ENCODE data around the gene TICRR.

TICRR gene

DNA sequence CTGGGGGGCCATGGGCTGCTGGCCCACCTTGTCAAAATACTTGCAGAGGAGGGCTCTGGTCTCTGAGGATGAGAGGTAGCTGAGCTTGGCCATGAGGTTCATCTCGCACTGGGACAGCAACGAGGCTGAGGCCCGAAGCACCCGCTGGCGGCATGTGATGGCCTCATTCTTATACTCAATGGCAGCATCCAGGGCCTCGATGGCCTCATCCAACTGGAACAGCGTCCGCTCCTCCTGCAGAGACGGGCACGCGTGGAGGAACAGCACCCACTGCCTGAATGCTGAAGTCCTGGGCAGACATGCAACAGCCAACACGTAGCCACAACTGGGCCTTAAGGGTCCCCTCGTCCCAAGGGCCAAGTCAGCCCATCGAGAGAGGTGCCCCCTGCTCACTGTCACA, 55.0 kb downstream of the TICRR start:
- no peak for DNase-seq

DNA sequence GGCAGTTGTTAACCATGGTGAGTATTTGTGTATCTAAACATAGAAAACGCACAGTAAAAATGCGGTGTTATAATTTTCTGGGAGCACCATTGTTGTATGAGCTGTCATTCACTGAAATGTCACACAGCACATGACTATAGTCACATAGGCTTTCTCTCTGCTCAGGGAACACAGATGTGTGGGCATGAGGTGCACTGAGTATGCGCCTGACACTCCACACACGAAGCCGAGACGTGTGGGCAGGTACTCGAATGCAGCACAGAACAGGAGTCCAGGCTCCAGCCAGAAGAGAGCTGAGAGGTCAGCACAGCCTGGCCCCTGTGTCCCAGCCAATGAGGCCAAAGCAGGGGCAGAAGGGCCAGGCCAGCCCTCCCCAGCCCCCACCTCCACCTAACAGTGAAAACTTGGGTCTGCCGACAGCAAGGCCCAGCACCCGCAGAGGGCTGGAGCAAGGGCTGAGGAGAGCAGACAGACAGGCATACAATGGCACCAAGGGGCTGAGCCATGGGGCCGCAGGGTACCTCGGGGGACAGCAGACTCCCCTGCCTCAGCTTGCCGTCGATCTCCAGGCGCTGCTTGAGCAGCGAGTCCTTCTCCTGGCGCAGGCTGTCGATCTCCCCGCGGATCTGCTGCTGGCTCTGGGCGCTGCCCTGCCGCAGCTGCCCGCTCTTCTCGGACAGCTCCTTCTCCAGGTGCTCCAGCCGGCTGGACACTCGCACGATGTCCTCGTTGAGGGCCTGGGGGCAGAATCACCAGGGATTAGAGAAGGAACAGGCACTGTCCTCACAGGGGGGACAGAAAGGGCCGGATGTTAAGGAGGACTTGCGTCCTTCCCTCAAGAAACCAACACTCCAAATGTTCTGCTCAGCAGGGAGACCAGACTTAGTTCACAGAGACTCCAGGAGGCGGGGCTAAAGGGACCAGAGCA, 56.0 kb downstream of the TICRR start:
- DNase-seq: no peak

DNA sequence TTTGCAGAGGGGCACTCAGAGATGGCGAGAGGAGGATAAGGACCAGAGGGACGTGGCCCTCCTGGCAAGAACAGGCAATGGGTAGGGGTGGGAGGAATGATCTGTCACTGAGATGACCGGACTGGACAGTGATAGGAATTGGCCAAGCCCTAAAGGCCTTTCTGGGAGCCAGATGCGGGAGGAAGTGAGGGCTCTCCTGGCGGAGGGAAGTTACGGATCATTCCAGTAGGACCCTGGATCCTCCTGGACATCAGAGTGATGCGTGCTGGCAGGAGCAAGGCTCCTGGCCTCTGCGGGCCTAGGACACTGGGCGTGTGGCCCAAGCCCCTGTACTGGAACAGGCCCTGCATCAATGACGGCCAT, 56.6 kb downstream of the TICRR start:
- no peak for DNase-seq

DNA sequence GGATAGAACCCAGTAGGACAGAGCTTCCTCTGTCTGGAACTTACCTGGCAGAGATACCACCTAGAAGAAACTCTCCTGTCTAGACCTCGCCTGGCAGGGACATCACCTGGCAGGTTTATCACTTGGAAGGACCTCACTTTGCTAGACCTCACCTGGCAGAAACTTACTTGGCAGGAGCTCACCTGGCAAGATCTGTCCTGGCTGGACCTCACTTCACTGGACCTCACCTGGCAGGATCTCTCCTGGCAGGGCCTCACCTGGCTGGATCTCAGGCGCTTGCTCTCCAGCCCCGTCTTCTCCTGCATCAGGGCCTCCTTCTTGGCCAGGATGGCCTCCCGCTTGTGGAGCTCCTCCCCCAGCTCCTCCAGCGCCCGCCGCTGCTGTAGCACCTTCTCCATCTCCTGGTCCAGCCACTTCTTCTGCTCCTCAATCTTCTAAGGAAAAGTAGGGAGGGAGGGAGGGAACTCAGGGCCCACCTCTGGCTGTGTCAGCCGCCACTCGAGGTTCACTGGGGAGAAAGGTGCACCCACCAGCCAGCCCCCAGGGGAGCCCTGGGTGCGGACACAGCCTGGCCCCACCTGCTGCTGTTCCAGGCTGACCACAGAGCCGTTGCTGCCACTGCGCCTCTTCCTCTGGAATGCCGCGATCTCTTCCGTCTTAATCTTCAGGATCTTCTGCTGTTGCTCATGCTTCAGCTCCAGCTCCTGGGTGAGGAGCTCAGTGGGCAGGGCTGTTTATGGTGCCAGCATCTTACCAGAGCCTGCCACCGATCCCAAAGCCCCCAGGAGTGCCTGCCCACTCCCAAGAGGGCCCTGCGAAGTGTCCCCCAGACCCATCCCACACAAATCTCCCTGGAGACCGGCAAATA, 57.5 kb downstream of the TICRR start:
- DNase-seq: no peak

DNA sequence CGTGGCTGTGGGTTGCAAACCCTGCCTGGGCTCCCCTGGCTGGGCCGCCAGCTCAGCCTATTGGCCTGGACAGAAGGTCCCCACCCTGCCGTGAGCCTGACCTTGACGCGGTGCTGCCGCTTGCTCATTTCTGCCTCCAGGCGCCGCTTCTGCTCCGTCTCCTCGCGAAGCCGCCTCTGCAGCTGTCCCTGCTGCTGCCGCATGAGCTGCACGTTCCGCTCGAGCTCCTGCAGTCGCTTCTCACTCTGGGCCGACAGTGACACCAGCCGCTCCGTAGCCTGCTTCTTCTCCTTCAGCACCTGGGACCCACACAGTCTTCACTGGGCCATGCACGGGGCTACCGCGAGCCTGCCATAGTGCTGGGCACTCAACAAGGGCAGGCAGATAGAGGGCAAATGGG, 58.3 kb downstream of the TICRR start:
- DNase-seq: no peak

DNA sequence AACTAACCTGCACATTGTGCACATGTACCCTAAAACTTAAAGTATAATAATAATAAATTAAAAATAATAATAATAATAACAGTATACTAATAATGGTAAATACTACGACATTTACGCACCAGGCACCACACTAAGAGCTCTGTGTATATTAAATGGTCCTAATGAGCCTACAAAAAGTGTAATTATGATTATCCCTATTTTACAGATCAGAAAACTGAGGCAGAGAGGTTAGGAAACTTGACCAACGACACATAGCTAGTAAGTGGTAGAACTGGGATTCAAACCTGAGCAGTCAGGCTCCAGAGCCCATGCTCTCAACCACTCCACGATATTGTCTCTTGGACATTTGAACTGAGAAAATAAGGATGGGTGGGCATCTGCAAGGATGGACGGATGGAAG, 65.0 kb downstream of the TICRR start:
- DNase-seq: no peak

GRCh38 chr15:89641053-89641452, 65.8 kb downstream of the TICRR start:
- DNase-seq: no peak

DNA sequence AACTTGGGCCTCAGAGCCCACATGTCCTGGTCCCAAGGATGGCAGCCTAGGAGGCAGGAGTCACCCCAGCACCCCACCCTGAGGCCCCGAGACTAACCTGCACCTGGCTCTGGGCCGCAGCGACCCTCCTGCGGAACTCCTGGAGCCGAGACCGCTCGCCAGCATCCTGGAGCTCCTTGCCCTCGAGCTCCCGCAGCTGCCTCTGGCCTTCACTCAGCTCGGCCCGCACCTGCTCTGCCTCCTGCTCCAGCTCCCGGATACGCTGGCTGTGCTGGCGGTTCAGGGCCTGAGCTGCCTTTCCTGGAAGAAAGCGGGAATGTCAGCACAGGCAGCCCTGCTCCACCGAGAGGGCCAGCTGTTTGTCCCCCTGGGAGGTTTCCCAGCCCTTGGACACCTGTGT, 66.8 kb downstream of the TICRR start:
- no peak for DNase-seq

DNA sequence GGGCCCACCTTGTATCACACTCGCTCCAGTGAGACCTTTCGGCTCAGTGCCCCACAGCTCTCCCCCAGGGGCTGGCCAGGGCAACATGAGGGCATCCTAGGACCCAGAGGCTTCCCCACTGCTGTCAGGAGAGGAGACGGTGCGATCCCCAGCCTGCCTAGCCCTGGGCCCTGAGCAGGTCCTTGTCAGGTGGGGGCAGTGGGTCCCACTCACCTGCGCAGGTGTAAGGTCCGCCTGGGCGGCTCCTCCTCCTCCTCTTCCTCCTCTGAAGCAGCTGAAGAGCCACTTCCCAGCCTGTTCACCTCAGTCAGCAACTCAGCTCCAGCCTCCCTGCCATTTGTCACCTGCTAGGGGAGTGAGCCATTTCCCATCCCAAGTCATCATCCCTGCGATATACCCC, 70.4 kb downstream of the TICRR start:
- DNase-seq: no peak

- DNase-seq: no peak
Observed at GRCh38 chr15:89646416-89647141, 71.3 kb downstream of the TICRR start.

DNA sequence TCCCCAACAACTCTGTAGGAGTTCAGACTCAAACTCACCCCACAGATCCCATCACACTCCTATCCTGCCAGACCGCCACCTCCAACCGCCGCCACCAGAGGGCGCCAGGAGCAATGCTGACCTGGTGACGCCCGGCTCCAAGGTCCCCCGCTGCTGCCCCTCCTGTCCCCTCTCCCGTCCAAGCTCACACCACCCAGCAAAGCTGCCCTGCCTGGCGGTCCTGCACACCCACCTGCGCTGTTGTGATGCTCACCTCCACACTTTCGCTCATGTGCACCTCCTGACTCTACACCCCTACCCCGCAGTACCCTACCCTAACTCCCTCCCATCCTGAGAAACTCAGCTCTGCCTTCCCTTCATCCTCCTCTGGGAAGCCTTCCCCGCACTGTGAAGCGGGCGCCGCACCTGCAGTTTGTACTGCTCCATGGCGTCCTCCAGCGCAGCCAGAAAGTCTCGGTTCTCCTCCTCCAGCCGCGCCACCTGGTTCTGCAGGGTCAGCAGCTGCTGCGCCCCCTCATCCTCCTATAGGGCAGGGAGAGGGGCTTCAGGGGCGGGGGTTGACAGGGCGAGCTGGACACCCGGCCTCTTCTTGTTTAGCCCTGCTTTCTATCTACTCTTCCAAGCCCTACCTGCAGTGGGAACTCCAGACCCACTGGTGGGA, 72.1 kb downstream of the TICRR start:
- peak; percentile 51 for DNase-seq

DNA sequence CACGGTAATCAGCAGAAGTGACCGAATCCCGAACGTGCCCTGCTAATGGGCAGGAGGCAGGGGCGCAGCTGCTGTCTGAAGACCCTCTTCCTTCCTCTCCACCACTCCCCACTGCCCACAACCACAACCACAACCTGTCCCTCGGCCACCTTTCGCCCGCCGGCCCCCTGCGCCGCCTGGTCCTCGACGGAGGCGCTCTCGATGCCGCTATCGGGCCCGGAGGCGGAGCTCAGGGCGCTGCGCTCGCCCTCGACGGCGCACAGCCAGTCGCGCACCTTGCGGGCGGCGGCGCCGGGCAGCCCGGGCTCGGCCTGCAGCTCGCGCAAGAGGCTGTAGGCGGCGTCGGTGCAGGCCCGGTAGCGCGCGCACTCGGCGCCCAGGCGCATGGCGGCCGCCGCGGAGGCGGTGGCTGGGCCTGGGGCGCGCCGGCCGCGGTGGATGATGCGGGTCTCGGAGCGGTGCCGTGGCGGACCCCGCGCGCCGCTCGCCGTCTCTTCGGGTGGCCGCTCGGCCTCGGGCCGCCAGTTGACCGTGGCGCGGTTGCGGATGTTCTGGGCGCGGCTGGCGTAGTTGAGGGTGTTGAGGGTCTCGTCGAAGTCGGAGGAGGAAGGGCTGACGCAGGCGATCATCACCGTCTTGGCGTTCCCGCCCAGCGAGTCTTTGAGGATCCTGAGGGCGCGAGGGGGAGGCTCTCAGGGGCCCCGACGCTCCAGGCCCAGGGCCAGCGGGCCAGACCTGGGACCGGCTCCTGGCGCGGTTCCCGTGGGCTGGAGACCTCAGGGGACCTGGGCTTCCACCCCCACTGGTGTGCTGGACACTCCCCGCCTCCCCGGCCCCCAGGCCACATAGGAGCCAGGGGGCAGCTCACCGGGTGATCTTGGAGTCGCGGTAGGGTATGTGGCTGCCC, 73.1 kb downstream of the TICRR start:
- no peak for DNase-seq

- no peak for DNase-seq
Observed at GRCh38 chr15:89649013-89649625, 73.8 kb downstream of the TICRR start.

DNA sequence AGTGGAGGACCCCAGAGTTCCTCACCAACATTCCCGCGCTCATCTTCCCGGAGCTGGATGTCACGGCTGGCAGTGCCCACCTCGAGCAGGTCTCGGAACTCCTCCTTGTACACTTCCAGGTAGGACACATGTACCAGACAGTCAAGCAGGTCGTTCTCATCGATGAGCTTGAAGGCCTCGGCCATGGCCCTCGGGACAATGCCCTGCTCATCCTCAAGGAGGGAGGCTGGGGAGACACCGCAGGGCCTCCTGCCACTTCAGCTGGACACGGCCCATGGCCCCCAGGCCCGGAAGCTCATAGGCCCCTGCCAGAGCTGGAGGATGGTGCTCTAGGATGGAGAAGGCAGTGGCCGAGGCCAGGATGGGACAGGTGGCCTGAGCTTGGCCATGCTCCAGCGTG, 74.4 kb downstream of the TICRR start:
- no peak for DNase-seq

DNA sequence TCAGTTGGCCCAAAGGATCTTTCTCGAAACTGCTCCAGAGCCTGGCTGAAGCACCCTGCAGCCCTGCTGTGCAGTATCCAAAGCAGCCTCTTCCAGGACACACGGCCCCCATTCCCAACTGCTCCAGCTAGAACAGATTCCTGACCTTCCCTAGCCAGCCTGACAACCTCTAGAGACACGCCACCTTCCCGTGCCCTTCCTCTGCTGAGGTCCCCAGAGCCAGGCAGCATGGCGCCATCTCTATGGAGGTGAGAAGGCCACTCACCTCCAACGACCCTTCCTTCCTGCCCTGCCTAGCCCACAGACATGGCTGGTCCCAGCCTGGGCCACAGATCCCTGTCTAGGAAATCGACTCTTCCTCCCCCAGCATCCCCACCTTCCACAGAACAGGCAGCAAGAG, 76.9 kb downstream of the TICRR start:
- DNase-seq: no peak

DNA sequence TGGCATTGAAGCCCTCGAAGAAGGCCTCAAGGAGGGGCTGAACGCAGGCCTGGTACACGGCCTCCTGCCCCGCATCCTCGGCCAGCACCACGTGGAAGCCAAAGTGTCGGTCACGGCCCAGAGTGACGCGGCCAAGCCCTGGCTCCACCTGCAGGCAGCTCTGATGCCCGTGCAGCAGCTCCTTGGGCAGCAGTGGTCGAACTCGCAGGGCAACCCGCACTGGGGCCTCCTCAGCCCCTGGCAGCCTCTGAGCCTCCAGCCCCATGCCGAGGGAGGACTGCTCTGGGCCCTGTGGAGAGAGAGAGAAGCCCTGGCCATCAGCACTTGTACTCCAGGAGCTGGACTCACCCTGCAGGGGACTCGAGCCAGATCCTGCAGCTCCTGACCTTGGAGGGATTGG, 77.4 kb downstream of the TICRR start:
- no peak for DNase-seq

DNA sequence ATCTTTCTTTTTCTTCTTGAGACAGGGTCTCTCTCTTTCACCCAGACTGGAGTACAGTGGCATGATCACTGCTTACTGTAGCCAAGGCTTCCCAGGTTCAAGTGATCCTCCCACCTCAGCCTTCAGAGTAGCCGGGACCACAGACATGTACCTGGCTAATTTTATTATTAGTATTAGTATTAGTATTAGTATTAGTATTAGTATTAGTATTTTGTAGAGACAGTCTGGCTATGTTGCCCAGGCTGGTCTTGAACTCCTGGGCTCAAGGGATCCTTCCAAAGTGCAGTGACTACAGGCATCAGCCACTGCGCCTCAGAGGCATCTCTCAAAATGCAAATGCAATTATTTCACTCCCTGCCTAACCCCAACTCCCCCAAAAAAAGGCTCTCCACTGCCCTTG, 78.3 kb downstream of the TICRR start:
- DNase-seq: no peak

GRCh38 chr15:89654301-89654761, 79.1 kb downstream of the TICRR start:
- DNase-seq: peak; percentile 14

GRCh38 chr15:89654847-89655805, 79.9 kb downstream of the TICRR start, which contains the start of gene KIF7:
Gene KIF7 (minus strand): TSS chr15:89655467. CDS start chr15:89652930, 2,537 bp downstream.
- DNase-seq: peak; percentile 69

Measured in fibroblast of skin of abdomen (primary cell).